Right lobe of liver (tissue), 6 donors: ENCODE results near the gene B9D1. TPM values are rescaled to one million over a fixed set of nuclear protein-coding genes. Genes with fewer than 3 reads are reported as not detected.

ENCODE experiments used
- ATAC-seq, 4 donors: fragments of 200-7000 bp; cut with Tn5 transposase; one replicate each; pipeline ENCODE4 v1.9.1; 2020; ENCODE audit warnings: mild to moderate bottlenecking in 4 of 4, moderate library complexity in 4 of 4
- DNase-seq, 3 donors: peaks; one replicate each; pipeline ENCODE4 v3.0.0-alpha.2; 2020
- H3K27ac ChIP-seq, 3 donors: fragments of 200-600 bp; one replicate each; pipeline ENCODE4 v1.8.0; 2022
- H3K27me3 ChIP-seq, 2 donors: fragments of 200-600 bp; one replicate each; pipeline ENCODE4 v1.8.0; 2022
- H3K36me3 ChIP-seq, 4 donors: fragments of 200-600 bp; sonication (generic) in 1 of 4; one replicate each; pipeline versions ENCODE4 v1.5.1 to v1.8.0; 2017 to 2022; ENCODE audit warnings: control low read depth in 1 of 4
- H3K4me1 ChIP-seq, 4 donors: fragments of 200-600 bp; sonication (generic) in 1 of 4; one replicate each; pipeline versions ENCODE4 v1.5.1 to v1.8.0; 2017 to 2022; ENCODE audit warnings: control low read depth in 1 of 4
- H3K4me3 ChIP-seq, 3 donors: fragments of 200-600 bp; one replicate each; pipeline ENCODE4 v1.8.0; 2022
- H3K9me3 ChIP-seq, 4 donors: fragments of 200-600 bp; sonication (generic) in 1 of 4; one replicate each; pipeline versions ENCODE4 v1.5.1 to v1.8.0; 2017 to 2022; ENCODE audit warnings: control low read depth in 1 of 4
- POLR2A ChIP-seq: fragments of 450-650 bp; IDR thresholded peaks from one replicate; pipeline ENCODE4 v1.6.1; 2017; ENCODE audit warnings: antibody characterized with exemption, mild to moderate bottlenecking
- WGBS: methylation state at CpG from one replicate; pipeline ENCODE4 v1.1.6; 2018; ENCODE audit warnings: low coverage, low lambda C conversion rate; ENCODE audit not compliant: insufficient coverage; ENCODE audit errors: missing lambda C conversion rate; 5-methylcytosine and 5-hydroxymethylcytosine counted together
- intact Hi-C, 2 donors: fragments of 100-400 bp; cut with DNase I; formaldehyde crosslinking; loops; one replicate each; pipeline versions ENCODE4 v1.11.2 to v1.14.1; 2022
- total RNA-seq, 6 experiments: library from RNA; depleted of rRNA in 2 of 6; stranded (reverse); fragments of >200 nt in 2 of 6; fragmentation: NEBNext Ultra II Directional in 3 of 6; extraction: Animal tissue kit (Norgen Biotek cat#: 25700) in 3 of 6; gene quantifications; one replicate each; pipeline versions ENCODE4 v1.1.0 to v1.2.4, GENCODE V29; 2016 to 2023
- TF ChIP-seq, protein P1 (sequence below), 4 donors: fragments of 200-600 bp in 3 of 4; fragments of 450-650 bp in 1 of 4; IDR thresholded peaks; one replicate each; pipeline versions ENCODE4 v1.5.1 to v1.8.0; 2016 to 2022; ENCODE audit warnings: antibody characterized with exemption in 4 of 4, mild to moderate bottlenecking in 2 of 4
- donor health status: DM: no; HTN: yes; CAD: no.
- donor health status: DM: no; HTN: no; CAD: no.
- donor health status: DM: no; HTN: no; CAD: no.
- donor health status: DM: no; HTN: yes; CAD: no.
- donor health status: DM: no; HTN: yes; CAD: no.

B9D1 gene
- total RNA-seq, 6 experiments from 2014 or later = 2.3 to 27.9 (median 5.7) TPM

DNA sequence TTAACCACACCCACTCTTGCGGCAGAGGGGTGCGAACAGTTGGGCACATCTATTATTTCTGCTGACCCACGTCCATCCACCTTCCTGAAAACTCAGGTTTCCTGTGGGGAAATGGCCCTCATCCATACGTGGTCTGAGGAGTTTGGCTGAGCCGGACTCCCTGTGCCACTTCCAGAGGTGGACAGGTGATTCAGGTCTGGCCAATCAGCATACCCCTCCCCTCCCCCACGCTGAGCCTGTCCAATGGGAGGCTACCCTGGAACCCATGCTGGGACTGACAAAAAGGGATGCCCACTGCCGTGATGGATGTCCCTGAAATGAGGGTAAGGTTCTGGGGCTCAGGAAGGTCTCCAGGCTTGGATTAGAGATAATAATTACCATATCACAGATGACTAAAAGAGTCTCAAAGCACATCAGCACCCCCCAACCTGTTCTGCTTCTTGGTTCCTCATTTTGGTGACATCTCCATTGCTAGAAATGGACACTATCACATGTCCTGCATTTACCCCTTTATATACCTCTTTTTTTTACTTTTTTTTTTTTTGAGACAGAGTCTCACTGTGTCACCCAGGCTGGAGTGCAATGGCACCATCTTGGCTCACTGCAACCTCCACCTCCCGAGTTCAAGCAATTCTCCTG, 10.5 kb upstream of the B9D1 start:
- WGBS = 90% methylated on average over 4 of the region's 8 CpGs
- peaks cover 0 to 7% (median 3%) of the 10 kb centered on the region in 4 donors for H3K4me1 ChIP-seq
- no peak for TF ChIP-seq POLR2A
- TF ChIP-seq, protein P1, sequence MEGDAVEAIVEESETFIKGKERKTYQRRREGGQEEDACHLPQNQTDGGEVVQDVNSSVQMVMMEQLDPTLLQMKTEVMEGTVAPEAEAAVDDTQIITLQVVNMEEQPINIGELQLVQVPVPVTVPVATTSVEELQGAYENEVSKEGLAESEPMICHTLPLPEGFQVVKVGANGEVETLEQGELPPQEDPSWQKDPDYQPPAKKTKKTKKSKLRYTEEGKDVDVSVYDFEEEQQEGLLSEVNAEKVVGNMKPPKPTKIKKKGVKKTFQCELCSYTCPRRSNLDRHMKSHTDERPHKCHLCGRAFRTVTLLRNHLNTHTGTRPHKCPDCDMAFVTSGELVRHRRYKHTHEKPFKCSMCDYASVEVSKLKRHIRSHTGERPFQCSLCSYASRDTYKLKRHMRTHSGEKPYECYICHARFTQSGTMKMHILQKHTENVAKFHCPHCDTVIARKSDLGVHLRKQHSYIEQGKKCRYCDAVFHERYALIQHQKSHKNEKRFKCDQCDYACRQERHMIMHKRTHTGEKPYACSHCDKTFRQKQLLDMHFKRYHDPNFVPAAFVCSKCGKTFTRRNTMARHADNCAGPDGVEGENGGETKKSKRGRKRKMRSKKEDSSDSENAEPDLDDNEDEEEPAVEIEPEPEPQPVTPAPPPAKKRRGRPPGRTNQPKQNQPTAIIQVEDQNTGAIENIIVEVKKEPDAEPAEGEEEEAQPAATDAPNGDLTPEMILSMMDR (IDR thresholded peaks at IDR 0.05) = no peak
- H3K9me3 ChIP-seq = no peaks in the 10 kb centered on the region
- ATAC-seq (no peak), DNase-seq (peak in 1 of 3 donors; percentile 28)
- H3K27ac ChIP-seq = no peak overlapping the region
- intact Hi-C loops = loop anchor here in 1 of 2 donors (5.0 kb wide), 1 partner anchor 79 kb away; no protein-coding TSS in a partner anchor
- no peaks in the 10 kb centered on the region for H3K36me3 ChIP-seq
- H3K27me3 ChIP-seq = no peaks in the 10 kb centered on the region
- no peak overlapping the region for H3K4me3 ChIP-seq

DNA sequence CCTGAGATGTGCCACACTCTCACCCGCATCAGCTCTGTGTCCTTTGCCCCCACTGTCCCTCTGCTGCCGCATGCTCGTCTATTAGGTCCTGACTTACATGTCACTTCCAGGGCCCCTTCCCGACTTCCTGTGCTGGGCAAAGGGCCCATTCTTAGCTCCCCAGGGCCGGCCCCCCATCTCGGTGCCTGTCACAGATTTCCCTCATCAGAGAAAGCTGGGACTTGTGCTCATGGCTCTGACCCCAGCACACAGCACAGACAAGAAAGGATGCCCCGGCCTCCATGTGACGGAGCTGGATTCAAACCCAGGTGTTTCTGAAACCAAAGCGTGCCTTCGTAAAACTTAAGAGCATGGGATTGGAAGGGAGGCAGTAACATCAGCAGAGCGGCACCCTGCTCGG, 9.9 kb upstream of the B9D1 start:
- intact Hi-C loops = loop anchor here in 1 of 2 donors (5.0 kb wide), 1 partner anchor 80 kb away; no protein-coding TSS in a partner anchor
- WGBS = 69% methylated on average over 9 of the region's 12 CpGs
- Histone ChIP-seq H3K27ac (no peak overlapping the region), H3K36me3 (no peaks in the 10 kb centered on the region), H3K4me3 (no peak overlapping the region), H3K27me3 (no peaks in the 10 kb centered on the region), H3K4me1 (peaks cover 0 to 7% (median 3%) of the 10 kb centered on the region in 4 donors), H3K9me3 (no peaks in the 10 kb centered on the region)
- peak in 1 of 3 donors; percentile 32 for DNase-seq
- no peak for TF ChIP-seq POLR2A
- TF ChIP-seq, protein P1 (IDR thresholded peaks at IDR 0.05) = no peak
- ATAC-seq = no peak

DNA sequence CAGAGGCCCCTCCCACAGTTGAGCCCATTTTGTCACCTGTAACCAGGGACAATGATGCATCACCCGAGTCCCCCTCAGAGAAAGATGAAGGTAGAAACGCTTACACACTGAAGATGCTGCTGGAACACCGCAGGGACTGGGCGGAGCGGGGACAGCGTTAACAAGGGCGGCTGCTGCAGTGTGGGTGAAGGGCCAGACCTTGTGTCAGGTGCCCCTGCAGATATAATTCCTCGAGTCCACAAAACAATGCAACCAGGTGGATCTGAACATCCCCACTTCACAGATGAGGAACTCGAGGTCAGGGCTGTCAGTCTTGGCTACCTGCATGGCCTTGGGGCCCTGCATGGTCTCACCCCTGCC, 9.5 kb upstream of the B9D1 start:
- intact Hi-C loops = loop anchor here in 1 of 2 donors (5.0 kb wide), 1 partner anchor 80 kb away; no protein-coding TSS in a partner anchor
- Histone ChIP-seq H3K27me3 (no peaks in the 10 kb centered on the region), H3K9me3 (no peaks in the 10 kb centered on the region), H3K27ac (no peak overlapping the region), H3K36me3 (no peaks in the 10 kb centered on the region), H3K4me3 (no peak overlapping the region), H3K4me1 (peaks cover 0 to 5% (median 2%) of the 10 kb centered on the region in 4 donors)
- ATAC-seq (no peak), DNase-seq (peak in 1 of 3 donors; percentile 33)
- WGBS = 98% methylated on average over 5 of the region's 9 CpGs
- TF ChIP-seq, protein P1 (IDR thresholded peaks at IDR 0.05) = no peak
- no peak for TF ChIP-seq POLR2A

DNA sequence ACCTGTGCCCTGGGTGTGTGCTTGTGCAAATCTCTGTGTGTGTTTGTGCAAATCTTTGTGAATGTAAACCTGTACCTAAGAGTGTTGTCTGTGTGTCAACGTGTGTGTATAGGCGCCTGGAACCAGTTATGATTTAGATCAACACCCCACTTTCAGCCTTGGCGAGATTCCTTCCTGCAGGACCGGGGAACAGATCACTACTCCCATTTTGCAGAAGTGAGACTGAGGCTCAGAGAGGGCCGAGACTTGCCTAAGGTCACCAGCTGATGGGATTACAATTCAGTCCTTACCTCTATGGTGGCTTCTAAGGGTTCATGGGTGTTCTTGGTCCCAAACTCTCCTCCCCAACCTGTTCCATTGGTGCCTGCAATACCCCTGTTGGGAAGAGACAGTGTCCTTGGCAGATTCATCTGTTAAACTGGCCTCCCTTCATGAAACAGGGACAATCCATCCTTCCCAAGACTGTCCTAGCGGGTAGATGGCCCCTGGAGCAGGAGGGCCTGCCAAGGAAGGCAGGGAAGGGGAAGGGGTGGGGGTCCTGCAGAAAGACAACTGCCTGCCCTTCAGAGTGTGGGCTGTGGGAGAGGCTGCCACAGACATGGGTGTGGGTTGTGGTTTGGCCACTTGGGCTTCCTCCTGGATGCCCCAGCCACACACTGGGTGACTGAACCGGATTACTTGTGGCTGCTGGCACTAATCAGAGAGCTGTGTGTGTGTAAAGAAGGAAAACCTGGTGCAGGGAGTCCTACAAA, 8.9 kb upstream of the B9D1 start:
- WGBS = no CpG with 5 or more reads among the region's 7 CpGs
- ATAC-seq (no peak), DNase-seq (peak in 1 of 3 donors; percentile 25)
- H3K27ac ChIP-seq = no peak overlapping the region
- H3K36me3 ChIP-seq = no peaks in the 10 kb centered on the region
- TF ChIP-seq, protein P1 (IDR thresholded peaks at IDR 0.05) = no peak
- no peak for TF ChIP-seq POLR2A
- H3K4me3 ChIP-seq = no peak overlapping the region
- no peaks in the 10 kb centered on the region for H3K4me1 ChIP-seq
- intact Hi-C loops = loop anchor here in 1 of 2 donors (5.0 kb wide), 1 partner anchor 81 kb away; no protein-coding TSS in a partner anchor
- H3K27me3 ChIP-seq = no peaks in the 10 kb centered on the region
- H3K9me3 ChIP-seq = no peaks in the 10 kb centered on the region
